HG03045 (cell line): Measurements from ENCODE around the gene S100A7.
"Not testable (repeated sequence)": the region's sequence is repeated elsewhere in the genome, so short reads cannot be mapped to it uniquely, and the experiment has no call there.

Experiments
- ATAC-seq: cut with Tn5 transposase; IDR thresholded peaks from one replicate; pipeline ENCODE4 v1.9.1; 2021; ENCODE audit warnings: mild to moderate bottlenecking, moderate library complexity; ENCODE audit not compliant: unreplicated experiment

S100A7 gene

DNA sequence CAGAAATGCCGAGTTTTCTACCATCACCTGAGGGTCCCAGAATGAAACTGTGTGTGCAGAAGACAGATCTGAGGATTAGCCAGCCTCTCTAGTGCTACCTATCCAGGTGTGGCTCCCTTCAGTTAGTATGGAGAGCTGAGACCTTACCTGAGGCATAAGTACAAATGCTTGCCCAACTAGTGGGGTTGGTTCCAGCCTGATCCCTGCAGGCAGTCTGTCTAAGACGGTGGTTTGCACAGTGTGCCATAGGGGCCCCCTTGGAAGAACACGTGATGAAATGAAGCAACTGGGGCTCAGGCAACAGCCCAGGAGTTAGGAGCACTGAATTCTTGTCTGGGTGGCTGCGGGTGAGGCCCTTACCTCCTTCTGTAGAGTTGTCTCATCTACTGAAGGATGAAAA is 28.5 kb downstream of the S100A7 start:
- no peak for ATAC-seq

DNA sequence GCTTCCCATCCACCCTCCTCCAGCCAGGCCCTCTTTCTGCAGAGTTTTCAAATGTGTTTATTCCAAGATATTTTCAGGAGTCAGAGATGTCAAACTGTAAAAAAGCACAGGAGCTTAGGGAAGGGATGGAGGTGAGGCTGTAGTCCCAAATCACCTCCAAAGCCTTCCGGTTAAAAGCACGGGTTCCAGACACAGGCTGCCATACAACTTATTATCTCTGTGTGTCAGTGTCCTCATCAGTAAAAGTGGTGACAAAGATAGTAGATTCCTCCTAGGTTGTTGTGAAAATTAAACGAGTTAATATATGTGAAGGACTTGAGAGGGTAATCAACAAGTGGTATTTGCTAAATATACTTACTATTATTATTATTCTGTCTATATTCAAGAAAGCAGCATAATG is 29.0 kb downstream of the S100A7 start:
- ATAC-seq = no peak

DNA sequence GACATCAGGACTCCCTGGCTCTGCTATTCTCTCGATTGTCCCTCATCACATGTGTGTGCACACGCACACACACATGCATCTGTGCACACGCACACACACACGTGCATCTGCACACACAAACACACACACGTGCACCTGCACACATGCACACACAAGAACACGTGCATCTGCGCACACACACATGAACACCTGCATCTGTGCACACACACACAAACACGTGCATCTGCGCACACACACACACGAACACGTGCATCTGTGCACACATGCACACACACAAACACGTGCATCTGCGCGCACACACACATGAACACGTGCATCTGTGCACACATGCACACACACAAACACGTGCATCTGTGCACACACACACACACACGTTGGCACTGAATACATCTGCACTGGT is 29.4 kb downstream of the S100A7 start:
- ATAC-seq = no peak

DNA sequence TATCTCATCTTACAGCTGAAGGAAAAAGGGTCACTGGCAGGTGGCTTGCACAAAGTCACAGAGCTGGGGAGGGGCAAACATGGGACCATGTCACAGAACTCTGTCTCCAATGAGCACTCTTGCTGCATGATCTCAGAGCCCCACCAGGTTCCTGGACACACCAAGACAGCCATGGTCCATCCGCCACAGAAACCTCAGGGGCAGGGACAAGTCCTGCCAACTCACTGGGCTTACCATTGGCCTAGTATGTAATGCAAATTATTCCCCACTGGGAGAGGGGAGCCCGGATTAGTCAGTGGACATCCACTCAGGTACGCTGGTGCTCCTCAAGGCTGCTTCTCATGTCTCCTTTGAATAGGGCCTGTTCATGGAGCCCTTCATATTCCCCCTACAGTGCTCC is 29.9 kb downstream of the S100A7 start:
- no peak for ATAC-seq

DNA sequence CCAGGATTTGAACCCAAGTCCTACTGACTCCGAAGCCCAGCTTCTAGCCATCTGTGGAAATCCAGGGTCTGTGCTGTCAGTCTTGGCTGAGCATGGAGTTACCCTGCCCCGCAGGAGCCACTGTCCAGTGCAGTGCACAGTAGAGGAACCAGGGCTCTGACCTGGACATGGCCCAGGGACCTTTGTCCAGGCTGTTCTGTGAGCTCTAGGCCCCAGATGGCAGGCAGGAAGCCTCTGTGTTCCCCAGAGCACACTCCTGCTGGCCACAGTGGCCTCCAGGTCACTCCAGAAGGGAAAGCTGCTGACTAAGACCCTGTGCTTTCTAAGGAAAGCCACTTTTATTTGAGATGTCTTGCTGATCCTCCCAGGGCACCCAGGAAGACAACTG is 30.3 kb downstream of the S100A7 start:
- no peak for ATAC-seq

DNA sequence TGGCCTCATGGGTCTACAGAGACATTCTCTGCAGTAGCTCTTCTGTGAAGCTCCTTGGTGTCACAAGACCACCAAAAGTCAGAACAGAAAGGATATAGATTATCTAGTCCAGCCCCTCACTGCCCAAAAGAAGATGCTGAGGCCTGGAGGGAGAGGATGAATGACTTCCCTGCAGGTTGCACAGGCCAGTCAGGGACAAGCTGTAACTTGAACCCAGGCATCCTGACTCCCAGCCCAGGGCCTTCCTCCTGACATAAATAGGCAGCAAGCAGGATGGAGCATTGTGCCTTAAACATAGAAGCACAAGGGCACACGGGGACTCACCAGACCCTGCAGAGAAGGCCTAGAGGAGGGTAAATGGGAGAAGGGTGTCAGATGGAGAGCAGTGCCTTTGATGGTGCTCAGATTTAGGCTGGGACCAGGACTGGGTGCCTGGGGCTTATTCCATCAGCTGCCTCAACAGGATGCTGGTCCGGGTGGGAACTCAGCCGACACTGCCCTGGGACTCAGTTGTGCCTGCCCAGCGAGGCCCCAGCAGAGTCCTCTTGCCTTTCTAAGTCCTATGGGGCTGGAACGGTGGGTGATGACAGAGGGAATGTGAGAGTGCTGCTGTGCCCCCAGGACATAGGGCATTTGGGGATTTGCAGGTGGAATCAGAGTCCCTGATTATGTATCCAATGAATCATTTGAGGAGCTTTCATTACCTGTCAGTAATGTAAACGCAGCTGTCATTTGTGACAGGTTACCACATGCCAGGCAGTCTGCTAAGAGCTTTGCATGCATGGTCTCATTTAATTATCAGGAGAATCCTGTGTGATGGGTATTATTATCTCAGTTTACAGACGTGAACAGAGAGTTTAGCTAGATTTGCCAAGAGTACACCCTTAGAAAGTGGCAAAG is 30.9 kb downstream of the S100A7 start:
- no peak for ATAC-seq

DNA sequence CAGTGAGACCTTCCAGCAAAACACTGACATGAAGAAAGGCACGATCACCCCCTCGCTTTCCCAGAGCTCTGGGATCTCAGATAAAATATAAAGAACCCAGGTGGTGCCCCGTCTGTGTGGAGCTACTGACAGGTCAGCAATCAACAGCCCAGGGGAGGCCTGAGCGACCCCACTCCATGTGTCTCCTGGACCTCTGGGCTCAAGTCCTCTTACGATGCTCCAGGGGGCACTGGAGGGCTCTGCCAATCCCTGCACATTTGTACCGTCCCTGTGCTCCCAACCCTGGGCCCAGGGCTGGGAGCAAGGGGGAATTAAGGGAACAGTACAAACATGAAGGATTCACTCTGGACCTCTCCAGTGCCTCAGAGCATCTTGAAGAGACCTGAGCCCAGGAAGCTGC is 31.7 kb downstream of the S100A7 start:
- ATAC-seq = no peak

DNA sequence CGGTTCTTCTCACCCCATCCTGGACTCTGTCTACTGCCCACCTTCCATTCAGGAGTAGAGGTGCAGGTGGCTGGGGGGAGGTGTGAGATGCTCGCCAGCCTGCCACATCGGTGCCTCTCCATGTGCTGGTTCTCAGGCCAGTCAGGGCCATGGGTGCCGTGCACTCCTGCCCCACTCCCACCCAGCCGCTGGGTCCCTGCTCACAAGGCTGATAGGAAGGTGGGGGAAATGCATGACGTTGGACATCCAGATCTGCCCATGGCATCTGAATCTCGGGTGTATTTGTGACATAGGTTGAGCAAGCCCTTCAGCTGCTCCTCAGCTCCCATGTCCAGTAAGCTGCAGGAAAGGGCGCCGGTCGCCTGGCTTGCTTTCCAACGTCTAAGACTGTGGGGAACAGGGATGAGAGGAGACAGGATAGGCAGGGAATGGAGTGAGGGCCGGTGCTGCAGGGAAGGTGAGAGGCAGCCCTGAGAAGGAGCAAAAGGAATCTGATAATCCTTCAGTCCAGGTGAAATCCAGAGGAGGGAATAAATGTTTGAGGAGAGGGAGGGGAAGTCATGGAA is 32.3 kb downstream of the S100A7 start:
- ATAC-seq = no peak

DNA sequence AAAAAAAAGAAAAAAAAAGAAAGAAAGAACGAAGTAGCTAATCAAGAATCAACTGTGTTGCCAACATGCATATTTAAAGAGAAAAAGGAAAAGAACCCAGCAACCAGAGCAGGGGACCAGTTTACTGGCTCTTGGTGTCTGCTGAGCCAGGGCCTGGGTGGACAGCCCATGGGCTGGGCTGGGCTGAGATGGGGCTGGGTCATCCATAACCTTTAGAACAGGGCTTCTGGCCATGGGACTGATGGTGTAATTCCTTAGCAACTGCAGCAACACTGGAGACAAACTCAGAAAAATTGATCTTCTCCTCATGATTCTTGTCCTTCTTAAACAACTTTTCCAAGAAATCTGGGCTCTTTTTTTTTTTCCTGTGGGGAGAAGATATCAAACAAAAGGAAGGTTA is 33.6 kb downstream of the S100A7 start:
- no peak for ATAC-seq

DNA sequence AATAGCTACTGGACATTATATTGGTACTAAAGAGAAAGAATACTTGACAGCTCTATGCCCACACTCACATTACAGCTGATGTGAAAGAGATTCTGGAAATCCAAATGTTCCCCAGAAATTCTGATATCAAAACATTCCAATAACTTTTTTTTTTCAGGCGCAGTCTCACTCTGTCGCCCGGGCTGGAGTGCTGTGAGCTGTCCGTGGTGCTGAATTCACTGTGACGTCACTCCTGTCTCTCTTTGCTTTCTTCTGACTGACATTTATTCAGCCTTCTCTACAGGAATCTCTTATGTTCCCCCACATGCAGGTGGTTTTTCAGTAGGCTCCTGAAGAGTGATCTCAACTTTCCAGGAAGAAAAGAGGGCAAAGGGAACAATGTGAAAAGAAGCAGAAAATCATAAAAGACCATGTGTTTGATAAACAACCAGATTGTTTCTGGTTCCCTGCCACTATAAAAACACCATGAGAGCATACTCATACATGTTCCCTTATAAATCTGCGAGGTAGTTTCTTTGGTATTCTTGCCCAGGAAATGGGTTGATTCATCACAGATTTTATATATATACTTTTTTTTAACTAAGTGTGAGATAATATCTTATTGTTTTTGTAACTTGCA is 37.9 kb downstream of the S100A7 start:
- ATAC-seq = no peak

DNA sequence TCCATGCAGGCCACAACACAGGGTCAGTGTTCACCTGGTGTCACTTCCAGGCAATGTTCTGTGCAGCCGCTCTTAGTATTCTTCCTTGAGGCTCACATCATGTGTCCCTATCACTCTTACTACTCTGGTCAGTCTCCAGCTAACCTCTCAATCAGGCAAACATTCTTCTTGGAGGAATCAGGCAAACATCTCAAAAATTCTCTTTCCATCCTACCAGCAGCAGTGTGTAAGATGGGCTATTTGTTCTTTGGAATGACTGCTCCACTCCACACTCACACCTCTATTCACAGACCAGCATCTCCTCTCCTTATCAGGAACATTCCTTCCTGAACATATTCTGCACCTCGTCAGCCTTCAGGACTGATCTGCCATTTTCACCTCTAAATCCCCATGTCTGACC is 40.1 kb downstream of the S100A7 start:
- ATAC-seq = no peak

DNA sequence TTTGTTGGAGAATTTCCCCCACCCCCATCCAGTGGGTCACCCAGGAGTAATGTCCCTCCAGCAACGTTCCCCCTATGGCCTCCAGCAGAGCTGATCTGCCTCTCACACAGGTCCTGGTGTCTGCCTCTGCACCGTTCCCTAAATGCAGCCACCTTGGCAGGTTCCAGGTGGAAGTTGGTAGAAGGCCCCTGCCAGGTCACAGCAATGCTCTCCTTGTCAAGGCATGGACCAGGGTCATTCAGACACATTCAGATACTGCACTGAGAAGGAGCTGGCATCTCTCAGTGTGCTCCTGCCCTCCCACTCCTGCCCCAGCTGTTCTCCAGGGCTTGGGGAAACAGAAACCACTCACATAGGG is 41.0 kb downstream of the S100A7 start:
- ATAC-seq = not testable (repeated sequence)

DNA sequence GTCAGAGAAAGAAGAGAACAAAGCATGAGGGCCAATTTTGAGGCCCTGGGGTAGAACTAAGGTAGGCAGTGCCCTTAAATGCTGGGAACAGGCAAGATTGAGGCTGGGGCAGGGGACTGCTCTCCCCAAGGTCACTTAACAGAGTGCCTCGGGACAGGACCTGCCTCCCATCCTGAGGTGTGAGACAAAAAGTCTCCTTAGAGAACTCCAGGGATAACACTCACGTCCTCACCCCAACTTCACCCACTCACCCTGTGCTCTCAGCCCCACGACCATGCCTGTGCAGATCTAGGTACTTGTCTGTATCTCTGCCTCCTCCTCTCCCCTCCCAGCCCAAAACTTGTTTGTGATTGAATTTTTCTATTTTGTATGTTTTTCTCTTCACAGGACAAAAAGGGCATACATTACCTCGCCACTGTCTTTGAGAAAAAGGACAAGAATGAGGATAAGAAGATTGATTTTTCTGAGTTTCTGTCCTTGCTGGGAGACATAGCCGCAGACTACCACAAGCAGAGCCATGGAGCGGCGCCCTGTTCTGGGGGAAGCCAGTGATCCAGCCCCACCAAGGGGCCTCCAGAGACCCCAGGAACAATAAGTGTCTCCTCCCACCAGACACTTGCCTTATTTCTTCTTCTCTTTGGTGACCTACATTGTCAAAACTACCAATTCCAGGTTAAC is 41.6 kb downstream of the S100A7 start:
- ATAC-seq = not testable (repeated sequence)

DNA sequence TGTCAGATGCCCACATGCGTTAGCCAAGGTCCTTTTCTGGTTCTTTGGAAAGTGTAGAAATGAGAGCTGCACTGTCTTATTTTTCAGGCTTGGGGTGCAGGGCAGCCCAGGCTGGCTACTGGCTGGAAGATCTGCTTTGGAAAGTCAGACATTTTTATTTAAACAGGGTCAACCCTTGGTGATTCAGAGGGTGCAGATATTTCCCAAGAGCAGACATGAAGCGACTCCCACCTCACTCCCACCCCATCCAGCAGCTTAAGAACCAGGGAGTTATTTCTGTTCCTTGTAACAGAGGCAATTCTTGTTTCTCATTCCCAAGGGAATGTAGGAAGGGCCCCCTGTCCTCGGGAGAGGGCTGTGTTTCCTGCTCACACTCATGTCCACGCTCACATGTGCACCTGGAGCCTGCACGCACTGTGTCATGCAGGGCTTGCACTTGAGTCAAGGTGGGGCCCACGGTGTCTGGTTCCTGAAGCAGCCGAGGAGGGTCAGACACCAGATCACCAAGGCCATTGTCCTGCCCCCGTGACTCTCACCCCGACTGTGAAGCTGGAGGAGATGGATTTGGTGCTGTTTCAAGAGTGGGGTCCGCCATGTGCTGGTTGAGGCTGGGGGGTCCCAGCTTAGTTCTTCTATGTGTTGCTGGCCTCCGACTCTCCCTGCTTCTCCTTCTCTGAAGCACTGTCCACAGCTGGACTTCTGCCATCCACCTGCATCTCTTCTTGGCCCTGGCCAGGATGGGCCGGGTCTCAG is 43.1 kb downstream of the S100A7 start:
- no peak for ATAC-seq

DNA sequence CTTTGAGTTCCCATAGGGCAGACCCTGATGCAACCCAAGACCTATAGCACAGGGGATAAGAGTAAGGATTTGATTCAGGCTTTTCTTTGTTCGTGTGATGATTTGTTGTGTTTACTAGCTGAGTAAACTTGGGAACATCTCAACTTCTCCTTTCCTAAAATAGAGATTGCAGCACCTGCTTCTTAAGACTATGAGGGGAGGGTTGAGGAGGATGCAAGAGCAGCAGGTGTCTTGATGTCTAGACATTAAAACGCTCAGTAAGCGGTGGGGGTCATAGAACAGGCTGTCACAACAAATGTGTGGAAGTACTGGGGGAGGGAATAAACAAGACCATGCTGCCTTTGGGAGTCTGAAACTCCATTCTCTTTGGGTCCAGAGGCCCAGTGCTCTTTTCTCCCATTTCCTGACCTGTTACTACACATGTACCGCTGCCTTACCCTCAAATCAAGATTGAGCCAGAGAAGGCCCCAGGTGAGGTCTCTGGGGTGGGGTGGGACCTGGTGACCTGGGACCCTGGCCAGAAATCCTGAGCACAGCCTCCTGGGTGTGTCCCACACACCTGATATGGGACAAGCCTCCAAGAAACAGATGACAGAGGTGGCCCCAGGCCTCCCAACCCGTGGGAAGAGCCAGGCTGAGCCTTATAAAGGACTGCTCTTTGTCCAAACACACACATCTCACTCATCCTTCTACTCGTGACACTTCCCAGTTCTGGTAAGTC is 44.4 kb downstream of the S100A7 start, which contains the start of gene S100A7A:
S100A7A (plus strand) TSS at position 671 of the 721 bp plus-strand sequence. CDS start 1,563 bp downstream, outside the sequence.
- no peak for ATAC-seq

DNA sequence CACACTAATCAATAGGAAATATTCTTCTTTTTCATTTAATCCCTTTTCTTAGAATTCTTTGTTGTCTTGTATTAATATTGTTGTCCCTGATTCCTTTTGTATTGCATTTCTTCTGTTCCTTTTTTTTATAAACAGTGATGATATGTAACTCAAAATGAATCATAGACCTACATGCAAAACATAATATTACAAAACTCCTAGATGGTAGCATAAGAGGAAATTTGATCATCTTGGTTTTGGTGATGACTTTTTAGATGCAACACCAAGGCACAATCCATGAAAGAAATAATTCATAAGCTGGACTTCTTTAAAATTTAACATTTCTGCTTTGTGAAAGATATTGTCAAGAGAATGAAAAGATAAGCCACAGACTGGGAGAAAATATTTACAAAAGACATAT is 46.5 kb downstream of the S100A7 start:
- ATAC-seq = not testable (repeated sequence)
